Measurements from ENCODE around the gene PNPLA6. TPM values are rescaled to one million over a fixed set of nuclear protein-coding genes. Genes with fewer than 3 reads are reported as not detected.

Gene PNPLA6
- total and polyA plus RNA-seq, 10 of the 15 experiments (the other 5 are each of a cell fraction or from before 2014, with no cell fraction given): 0.95 to 105 (median 40.0) TPM

DNA sequence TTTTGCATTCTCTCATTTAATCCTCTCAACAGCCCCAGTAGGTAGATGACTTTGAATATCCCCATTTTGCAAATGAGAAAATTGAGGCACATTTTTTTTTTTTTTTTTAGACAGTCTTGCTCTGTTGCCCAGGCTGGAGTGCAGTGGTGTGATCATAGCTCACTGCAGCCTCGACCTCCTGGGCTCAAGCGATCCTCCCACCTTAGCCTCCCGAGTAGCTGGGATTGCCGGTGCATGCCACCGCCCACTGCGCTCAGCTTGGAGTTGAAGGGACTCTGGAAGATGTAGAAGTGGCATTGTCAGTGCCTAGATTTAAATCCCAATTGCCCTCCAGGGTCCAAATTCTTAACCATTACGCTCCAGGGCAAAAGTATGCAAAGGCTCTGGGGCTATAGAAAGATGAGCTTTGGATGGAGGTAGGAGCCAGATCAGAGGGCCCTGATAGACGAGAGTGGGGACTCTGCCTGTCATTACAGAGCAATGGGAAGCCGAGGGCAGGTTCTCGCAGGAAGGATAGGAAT, 13.9 kb upstream of the PNPLA6 start (continued):
- TF ChIP-seq ZSCAN29 (IDR thresholded peaks at IDR 0.05) (no peak), CEBPB (IDR thresholded peaks at IDR 0.05; ENCODE audit: borderline replicate concordance in 1 of 2, low read depth in 2 of 2, low read length in 2 of 2) (no peak), NR2C1 (IDR thresholded peaks at IDR 0.05) (no peak), FOS (IDR thresholded peaks at IDR 0.05; ENCODE audit: borderline replicate concordance, extremely low read depth, insufficient read length) (no peak)
- TF ChIP-seq, protein P1, sequence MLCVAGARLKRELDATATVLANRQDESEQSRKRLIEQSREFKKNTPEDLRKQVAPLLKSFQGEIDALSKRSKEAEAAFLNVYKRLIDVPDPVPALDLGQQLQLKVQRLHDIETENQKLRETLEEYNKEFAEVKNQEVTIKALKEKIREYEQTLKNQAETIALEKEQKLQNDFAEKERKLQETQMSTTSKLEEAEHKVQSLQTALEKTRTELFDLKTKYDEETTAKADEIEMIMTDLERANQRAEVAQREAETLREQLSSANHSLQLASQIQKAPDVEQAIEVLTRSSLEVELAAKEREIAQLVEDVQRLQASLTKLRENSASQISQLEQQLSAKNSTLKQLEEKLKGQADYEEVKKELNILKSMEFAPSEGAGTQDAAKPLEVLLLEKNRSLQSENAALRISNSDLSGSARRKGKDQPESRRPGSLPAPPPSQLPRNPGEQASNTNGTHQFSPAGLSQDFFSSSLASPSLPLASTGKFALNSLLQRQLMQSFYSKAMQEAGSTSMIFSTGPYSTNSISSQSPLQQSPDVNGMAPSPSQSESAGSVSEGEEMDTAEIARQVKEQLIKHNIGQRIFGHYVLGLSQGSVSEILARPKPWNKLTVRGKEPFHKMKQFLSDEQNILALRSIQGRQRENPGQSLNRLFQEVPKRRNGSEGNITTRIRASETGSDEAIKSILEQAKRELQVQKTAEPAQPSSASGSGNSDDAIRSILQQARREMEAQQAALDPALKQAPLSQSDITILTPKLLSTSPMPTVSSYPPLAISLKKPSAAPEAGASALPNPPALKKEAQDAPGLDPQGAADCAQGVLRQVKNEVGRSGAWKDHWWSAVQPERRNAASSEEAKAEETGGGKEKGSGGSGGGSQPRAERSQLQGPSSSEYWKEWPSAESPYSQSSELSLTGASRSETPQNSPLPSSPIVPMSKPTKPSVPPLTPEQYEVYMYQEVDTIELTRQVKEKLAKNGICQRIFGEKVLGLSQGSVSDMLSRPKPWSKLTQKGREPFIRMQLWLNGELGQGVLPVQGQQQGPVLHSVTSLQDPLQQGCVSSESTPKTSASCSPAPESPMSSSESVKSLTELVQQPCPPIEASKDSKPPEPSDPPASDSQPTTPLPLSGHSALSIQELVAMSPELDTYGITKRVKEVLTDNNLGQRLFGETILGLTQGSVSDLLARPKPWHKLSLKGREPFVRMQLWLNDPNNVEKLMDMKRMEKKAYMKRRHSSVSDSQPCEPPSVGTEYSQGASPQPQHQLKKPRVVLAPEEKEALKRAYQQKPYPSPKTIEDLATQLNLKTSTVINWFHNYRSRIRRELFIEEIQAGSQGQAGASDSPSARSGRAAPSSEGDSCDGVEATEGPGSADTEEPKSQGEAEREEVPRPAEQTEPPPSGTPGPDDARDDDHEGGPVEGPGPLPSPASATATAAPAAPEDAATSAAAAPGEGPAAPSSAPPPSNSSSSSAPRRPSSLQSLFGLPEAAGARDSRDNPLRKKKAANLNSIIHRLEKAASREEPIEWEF (IDR thresholded peaks at IDR 0.05; ENCODE audit: insufficient replicate concordance, low read depth, low read length): no peak

Measured in GM12878 (cell line).